K562 (cell line): Measurements from ENCODE around the gene C2orf81. TPM values are rescaled to one million over a fixed set of nuclear protein-coding genes. Genes with fewer than 3 reads are reported as not detected.

Experiments used
- ATAC-seq: fragments of 200-7000 bp; cut with Tn5 transposase; 3 replicates; pipeline ENCODE4 v1.9.1; 2020; ENCODE audit warnings: moderate library complexity
- BruUV-seq: library from RNA; stranded (reverse); fragments of 400-500 nt; replicated peaks from 2 replicates; lab custom pipeline; 2021; lab: Mats Ljungman, UMichigan
- CTCF ChIA-PET: fragments of 300-600 bp; formaldehyde crosslinking; extraction: SDS; loops from one replicate; lab custom pipeline; 2021; ENCODE audit warnings: low intra/inter-chr PET ratio; lab: Yijun Ruan, JAX
- POLR2A ChIA-PET: fragments of 300-600, 350-650 bp; sonication (Branson Sonifier 250); formaldehyde crosslinking; extraction: SDS; loops from one replicate; lab custom pipeline; 2021; ENCODE audit warnings: antibody characterized with exemption, inconsistent platforms; lab: Yijun Ruan, JAX
- DNase-seq, 4 experiments: peaks; one replicate each; pipeline versions ENCODE4 v3.0.0 to v3.0.0-alpha.2; 2011 to 2018; ENCODE audit warnings: low spot score in 3 of 4, mixed read lengths in 3 of 4; ENCODE audit errors: extremely low read depth in 1 of 4
- FAIRE-seq: peaks from 2 replicates; lab custom pipeline; 2011; peaks lifted over from hg19 to GRCh38; lab: Jason Lieb, UNC
- H2AFZ ChIP-seq: 2 replicates; pipeline ENCODE4 v1.6.0; 2011; ENCODE audit warnings: low read depth, low read length, control low read depth, inconsistent platforms
- H3K27ac ChIP-seq: fragments of 200-600 bp; 3 replicates; pipeline ENCODE4 v1.8.0; 2011; ENCODE audit warnings: low read depth, mild to moderate bottlenecking, control low read depth, inconsistent platforms, low read length, moderate library complexity, mixed read lengths; ENCODE audit errors: extremely low read depth
- H3K27me3 ChIP-seq, 2 experiments: fragments of 300-600 bp in 1 of 2; 2 replicates in 1 of 2; 3 replicates in 1 of 2; pipeline versions ENCODE4 v1.6.0 to v1.8.0; 2011; ENCODE audit warnings: inconsistent platforms in 2 of 2, low read length in 2 of 2, mild to moderate bottlenecking in 1 of 2, mixed read lengths in 1 of 2, moderate library complexity in 1 of 2; ENCODE audit not compliant: control insufficient read depth in 2 of 2, insufficient read depth in 2 of 2
- H3K36me3 ChIP-seq: fragments of 300-600 bp; 3 replicates; pipeline ENCODE4 v1.8.0; 2011; ENCODE audit warnings: mild to moderate bottlenecking, low read length, inconsistent platforms; ENCODE audit not compliant: control insufficient read depth, insufficient read depth
- H3K4me1 ChIP-seq, 2 experiments: fragments of 200-600 bp in 1 of 2; replicated peaks in 1 of 2; 2 replicates in 1 of 2; 3 replicates in 1 of 2; pipeline versions ENCODE4 v1.5.1 to v1.8.0; 2011; ENCODE audit warnings: inconsistent platforms in 2 of 2, low read length in 2 of 2, mild to moderate bottlenecking in 1 of 2, mixed read lengths in 1 of 2, moderate library complexity in 1 of 2; ENCODE audit not compliant: control insufficient read depth in 2 of 2, insufficient read depth in 2 of 2
- H3K4me2 ChIP-seq: 2 replicates; pipeline ENCODE4 v1.6.1; 2011; ENCODE audit warnings: low read length, control low read depth, inconsistent platforms, mixed read lengths; ENCODE audit not compliant: insufficient read depth
- H3K4me3 ChIP-seq: fragments of 200-600 bp; sonication (generic), shearing (Covaris generic); 2 replicates; pipeline ENCODE4 v1.5.1; 2016; ENCODE audit warnings: control low read depth, inconsistent platforms
- H3K79me2 ChIP-seq: fragments of 200-600 bp; 3 replicates; pipeline ENCODE4 v1.8.0; 2011; ENCODE audit warnings: low read length, inconsistent platforms; ENCODE audit not compliant: control insufficient read depth, insufficient read depth
- H3K9ac ChIP-seq, 2 experiments: 2 replicates each; pipeline versions ENCODE4 v1.6.0 to v1.6.1; 2011; ENCODE audit warnings: low read depth in 2 of 2, low read length in 2 of 2, control low read depth in 1 of 2, inconsistent platforms in 1 of 2, mild to moderate bottlenecking in 1 of 2, mixed read lengths in 1 of 2; ENCODE audit not compliant: insufficient read depth in 1 of 2
- H3K9me1 ChIP-seq: one replicate; pipeline ENCODE4 v1.6.0; 2011; ENCODE audit warnings: inconsistent platforms, mild to moderate bottlenecking, low read length, moderate library complexity; ENCODE audit not compliant: control insufficient read depth, insufficient read depth
- H3K9me3 ChIP-seq: replicated peaks from 2 replicates; pipeline ENCODE4 v1.5.1; 2011; ENCODE audit warnings: low read depth, low read length, inconsistent platforms; ENCODE audit not compliant: control insufficient read depth, insufficient read depth
- H4K20me1 ChIP-seq: replicated peaks from 2 replicates; pipeline ENCODE4 v1.6.1; 2011; ENCODE audit warnings: low read length, inconsistent platforms, mixed read lengths; ENCODE audit not compliant: control insufficient read depth, insufficient read depth
- ARNT ChIP-seq, 2 experiments: fragments of 450-650 bp; IDR thresholded peaks; 2 replicates each; pipeline ENCODE4 v1.6.1; 2016; ENCODE audit warnings: mild to moderate bottlenecking in 1 of 2
- CREB3 ChIP-seq: fragments of 450-650 bp; conservative IDR thresholded peaks from 2 replicates; pipeline ENCODE4 v1.6.1; 2016; ENCODE audit warnings: missing genetic modification characterization, low read depth, mild to moderate bottlenecking, missing compliant biosample characterization, moderate library complexity
- ERF ChIP-seq: fragments of 450-650 bp; formaldehyde crosslinking; IDR thresholded peaks from 2 replicates; pipeline ENCODE4 v1.4.0; 2020; ENCODE audit warnings: mild to moderate bottlenecking, mixed read lengths
- ETV5 ChIP-seq: sonication (generic); formaldehyde crosslinking; IDR thresholded peaks from 2 replicates; pipeline ENCODE4 v1.4.0; 2020; ENCODE audit warnings: low read depth, mild to moderate bottlenecking, missing genetic modification reagents
- IRF2 ChIP-seq: sonication (generic); formaldehyde crosslinking; IDR thresholded peaks from 2 replicates; pipeline ENCODE4 v1.8.1; 2022; ENCODE audit warnings: mild to moderate bottlenecking, missing genetic modification reagents
- MBD1 ChIP-seq: fragments of 250-450 bp; sonication (Bioruptor Pico); IDR thresholded peaks from 2 replicates; pipeline ENCODE4 v1.8.0; 2022; ENCODE audit warnings: inconsistent platforms
- NR1H2 ChIP-seq: sonication (generic); formaldehyde crosslinking; IDR thresholded peaks from 2 replicates; pipeline ENCODE4 v1.4.0; 2020; ENCODE audit warnings: mild to moderate bottlenecking, missing genetic modification reagents
- STAT5B ChIP-seq: fragments of 250-450 bp; sonication (Bioruptor Pico); IDR thresholded peaks from 2 replicates; pipeline ENCODE4 v1.8.0; 2021; ENCODE audit warnings: mild to moderate bottlenecking, inconsistent platforms
- ZBTB33 ChIP-seq: sonication (generic); formaldehyde crosslinking; IDR thresholded peaks from 2 replicates; pipeline ENCODE4 v1.8.1; 2023; ENCODE audit warnings: mild to moderate bottlenecking, missing genetic modification reagents
- ZNF583 ChIP-seq: fragments of 250-450 bp; sonication (Bioruptor Pico); IDR thresholded peaks from 2 replicates; pipeline ENCODE4 v1.4.0; 2020
- WGBS: fragments of 100-300 bp; shearing (Covaris generic); methylation state at CpG from one replicate; pipeline ENCODE4 v1.1.6; 2016; ENCODE audit warnings: low coverage, mixed read lengths; ENCODE audit not compliant: insufficient coverage; ENCODE audit errors: missing lambda C conversion rate; 5-methylcytosine and 5-hydroxymethylcytosine counted together
- in situ Hi-C: fragments of 300-500 bp; cut with MboI; formaldehyde crosslinking; loops from 4 replicates; pipeline ENCODE4 v1.15.0; 2018; ENCODE audit warnings: inconsistent platforms, mixed read lengths
- intact Hi-C: fragments of 100-400 bp; cut with micrococcal nuclease; formaldehyde crosslinking; loops from 2 replicates; pipeline ENCODE4 v1.14.2; 2022
- polyA plus RNA-seq, 8 experiments: library from polyadenylated mRNA; depleted of rRNA in 4 of 8; stranded (reverse) in 5 of 8; unstranded in 3 of 8; fragments of >200 nt; fragmentation: Nextera tagmentation in 2 of 8; fragmentation: Illumina TruSeq in 1 of 8; extraction: Ambion mirVana in 2 of 8; extraction: Trizol in 1 of 8; gene quantifications; 2 replicates each; pipeline versions ENCODE4 v1.2.1 to v1.2.3, GENCODE V29; 2011 to 2014; ENCODE audit warnings: inconsistent platforms in 1 of 8, missing spikeins in 1 of 8
- total RNA-seq, 7 experiments: library from RNA; depleted of rRNA in 6 of 7; stranded (reverse); fragments of >200 nt in 6 of 7; fragmentation: Illumina TruSeq in 2 of 7; extraction: Trizol in 2 of 7; gene quantifications; 2 replicates each; pipeline versions ENCODE4 v1.2.1 to v1.2.3, GENCODE V29; 2011 to 2021; ENCODE audit warnings: low replicate concordance in 1 of 7
- TF ChIP-seq, protein P1 (sequence below): sonication (generic); IDR thresholded peaks from 2 replicates; pipeline ENCODE4 v1.6.1; 2016

Gene C2orf81
- total and polyA plus RNA-seq, 9 of the 15 experiments (the other 6 are each of a cell fraction or from before 2014, with no cell fraction given) = 0.06 TPM; not detected in 8

GRCh38 chr2:74387346-74387745 lies 34.1 kb downstream of the C2orf81 start:
- Histone ChIP-seq H3K36me3 (peaks cover 12% of the 10 kb centered on the region; the same call in 2 of the 3 replicates), H3K4me3 (no peak overlapping the region), H3K9me1 (no peaks in the 10 kb centered on the region), H4K20me1 (0 out of 2 replicates have a peak, but pooled peaks cover 3% of the 10 kb centered on the region), H3K4me1 (peaks cover 2 to 26% of the 10 kb centered on the region in 2 experiments; a peak in 3 of 5 replicates), H3K9ac (no peak overlapping the region), H3K9me3 (no peaks in the 10 kb centered on the region), H3K27me3 (no peaks in the 10 kb centered on the region), H3K79me2 (peaks cover 29% of the 10 kb centered on the region), H3K27ac (no peak overlapping the region), H2AFZ (no peak overlapping the region), H3K4me2 (no peak overlapping the region)
- TF ChIP-seq IRF2 (no peak), NR1H2 (no peak), ZBTB33 (no peak), MBD1 (CRISPR knock-in tag) (no peak), ERF (CRISPR knock-in tag) (no peak), CREB3 (tag) (no peak), ZNF583 (no peak), ETV5 (no peak), ARNT (IDR thresholded peaks at IDR 0.05) (no peak), STAT5B (no peak)
- TF ChIP-seq, protein P1, sequence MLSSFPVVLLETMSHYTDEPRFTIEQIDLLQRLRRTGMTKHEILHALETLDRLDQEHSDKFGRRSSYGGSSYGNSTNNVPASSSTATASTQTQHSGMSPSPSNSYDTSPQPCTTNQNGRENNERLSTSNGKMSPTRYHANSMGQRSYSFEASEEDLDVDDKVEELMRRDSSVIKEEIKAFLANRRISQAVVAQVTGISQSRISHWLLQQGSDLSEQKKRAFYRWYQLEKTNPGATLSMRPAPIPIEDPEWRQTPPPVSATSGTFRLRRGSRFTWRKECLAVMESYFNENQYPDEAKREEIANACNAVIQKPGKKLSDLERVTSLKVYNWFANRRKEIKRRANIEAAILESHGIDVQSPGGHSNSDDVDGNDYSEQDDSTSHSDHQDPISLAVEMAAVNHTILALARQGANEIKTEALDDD = no peak
- FAIRE-seq (no peak), ATAC-seq (no peak), DNase-seq (no peak)
- WGBS = 100% methylated on average over 1 of the region's 1 CpG
- intact Hi-C loops (no loop called here), in situ Hi-C loops (no loop called here)
- ChIA-PET POLR2A (interaction anchor here (0.7 to 1.1 kb wide), 2 partner anchors 12 to 167 kb away, joined by 3 read pairs; no protein-coding TSS in a partner anchor), CTCF (no interaction called here)
- no TSS peak for BruUV-seq
